GM19372 (cell line): Measurements from ENCODE around the gene PFKM.

Source experiments
- ATAC-seq: cut with Tn5 transposase; IDR thresholded peaks from one replicate; pipeline ENCODE4 v1.9.1; 2021; ENCODE audit warnings: mild to moderate bottlenecking, low read depth, moderate library complexity; ENCODE audit not compliant: unreplicated experiment

Gene PFKM

GRCh38 chr12:48119078-48119833 lies at the start of gene PFKM:
Gene PFKM, plus strand, starts transcription at chr12:48119364. Its CDS starts 3,411 bp downstream, at chr12:48122775.
- peak; percentile 100 for ATAC-seq

- ATAC-seq: no peak
These were observed 49.1 kb upstream of the PFKM start for GRCh38 chr12:48070033-48070432.

- ATAC-seq: no peak
These were observed 48.4 kb upstream of the PFKM start for GRCh38 chr12:48070731-48071130.

GRCh38 chr12:48071808-48072207 lies 47.4 kb upstream of the PFKM start:
- no peak for ATAC-seq

- ATAC-seq: no peak
These were observed 46.9 kb upstream of the PFKM start for GRCh38 chr12:48072266-48072665.

- ATAC-seq: no peak
These were observed 44.9 kb upstream of the PFKM start for GRCh38 chr12:48074266-48074665.

GRCh38 chr12:48075832-48076231 lies 43.3 kb upstream of the PFKM start:
- ATAC-seq: no peak

GRCh38 chr12:48077111-48077510 lies 42.1 kb upstream of the PFKM start:
- no peak for ATAC-seq

GRCh38 chr12:48078901-48079300 lies 40.3 kb upstream of the PFKM start:
- no peak for ATAC-seq

- no peak for ATAC-seq
These were observed 38.9 kb upstream of the PFKM start for GRCh38 chr12:48080285-48080684.

- no peak for ATAC-seq
These were observed 38.3 kb upstream of the PFKM start for GRCh38 chr12:48080821-48081220.

GRCh38 chr12:48084066-48084465 lies 35.1 kb upstream of the PFKM start:
- no peak for ATAC-seq

GRCh38 chr12:48084841-48085460 lies 34.2 kb upstream of the PFKM start:
- no peak for ATAC-seq

GRCh38 chr12:48086327-48086726 lies 32.8 kb upstream of the PFKM start:
- no peak for ATAC-seq

- no peak for ATAC-seq
These were observed 26.6 kb upstream of the PFKM start for GRCh38 chr12:48092611-48093010.

GRCh38 chr12:48104531-48104930 lies 14.6 kb upstream of the PFKM start:
- ATAC-seq: no peak

GRCh38 chr12:48105321-48105866 lies 13.8 kb upstream of the PFKM start:
- ATAC-seq: no peak

GRCh38 chr12:48105867-48106680 lies 13.1 kb upstream of the PFKM start, which contains the start of gene SENP1:
Gene SENP1, minus strand, starts transcription at chr12:48106079. Its CDS starts 4,607 bp downstream, at chr12:48101472.
- ATAC-seq: peak; percentile 67

- no peak for ATAC-seq
These were observed 12.2 kb upstream of the PFKM start for GRCh38 chr12:48106681-48107613.

GRCh38 chr12:48109424-48109823 lies 9.7 kb upstream of the PFKM start:
- ATAC-seq: no peak
